Astrocyte (in vitro differentiated cells and primary cell): ENCODE measurements around the gene NKX1-2.

Source experiments
- CTCF ChIP-seq: IDR thresholded peaks from 2 replicates; pipeline ENCODE4 v1.5.1; 2011; ENCODE audit warnings: low read depth, mild to moderate bottlenecking, inconsistent platforms, low read length, moderate library complexity; ENCODE audit not compliant: insufficient read depth
- EZH2 ChIP-seq: IDR thresholded peaks from 2 replicates; pipeline ENCODE4 v1.6.1; 2012; ENCODE audit warnings: mild to moderate bottlenecking, low read length, inconsistent platforms; ENCODE audit not compliant: insufficient read depth

- TF ChIP-seq CTCF (no peak), EZH2 (no peak)
These were observed 22.2 kb upstream of the NKX1-2 start for GRCh38 chr10:124472071-124472470.
